Heart left ventricle (tissue), 13 donors: ENCODE data around the gene KCNJ10.

Experiments used
- POLR2A ChIP-seq, 2 donors: fragments of 450-650 bp; IDR thresholded peaks; one replicate each; pipeline ENCODE4 v1.6.1; 2017; ENCODE audit warnings: antibody characterized with exemption in 2 of 2, mild to moderate bottlenecking in 2 of 2, moderate library complexity in 2 of 2
- TF ChIP-seq, protein P1 (sequence below), 12 donors: fragments of 200-600 bp; sonication (generic) in 4 of 12; IDR thresholded peaks; one replicate each; pipeline versions ENCODE4 v1.5.0 to v1.8.0; 2018 to 2022; ENCODE audit warnings: antibody characterized with exemption in 12 of 12, mild to moderate bottlenecking in 5 of 12
- donor health status: ischemic (EF 13 %, LVEDD 7.1; RV severe dilation, severe dysfunction).
- donor health status: DM: no; HTN: yes; CAD: no.
- donor health status: DM: no; HTN: no; CAD: no.
- donor health status: ischemic (EF 25% LVEDD 6.9; RV normal size, moderate dysfunction).
- donor health status: ischemic (EF 25% LVEDD 5.7; RV mildly dilated, moderate dysfunction).
- donor health status: ischemic (EF 35%, LVEDD 5.7; RV mildly dilated, moderate dysfunction).
- donor health status: nonischemic (EF 11% LVEDD 7.7; RV severe dilation, severe dysfunction).
- donor health status: DM: yes; HTN: yes; CAD: no.
- donor health status: PGD.
- donor health status: ischemic (EF 29% LVEDD 5.4; RV normal size, mild dysfunction).
- donor health status: nonischemic (EF 23%, LVEDD 6.1; RV moderate dilation, normal function).

- TF ChIP-seq, protein P1, sequence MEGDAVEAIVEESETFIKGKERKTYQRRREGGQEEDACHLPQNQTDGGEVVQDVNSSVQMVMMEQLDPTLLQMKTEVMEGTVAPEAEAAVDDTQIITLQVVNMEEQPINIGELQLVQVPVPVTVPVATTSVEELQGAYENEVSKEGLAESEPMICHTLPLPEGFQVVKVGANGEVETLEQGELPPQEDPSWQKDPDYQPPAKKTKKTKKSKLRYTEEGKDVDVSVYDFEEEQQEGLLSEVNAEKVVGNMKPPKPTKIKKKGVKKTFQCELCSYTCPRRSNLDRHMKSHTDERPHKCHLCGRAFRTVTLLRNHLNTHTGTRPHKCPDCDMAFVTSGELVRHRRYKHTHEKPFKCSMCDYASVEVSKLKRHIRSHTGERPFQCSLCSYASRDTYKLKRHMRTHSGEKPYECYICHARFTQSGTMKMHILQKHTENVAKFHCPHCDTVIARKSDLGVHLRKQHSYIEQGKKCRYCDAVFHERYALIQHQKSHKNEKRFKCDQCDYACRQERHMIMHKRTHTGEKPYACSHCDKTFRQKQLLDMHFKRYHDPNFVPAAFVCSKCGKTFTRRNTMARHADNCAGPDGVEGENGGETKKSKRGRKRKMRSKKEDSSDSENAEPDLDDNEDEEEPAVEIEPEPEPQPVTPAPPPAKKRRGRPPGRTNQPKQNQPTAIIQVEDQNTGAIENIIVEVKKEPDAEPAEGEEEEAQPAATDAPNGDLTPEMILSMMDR (IDR thresholded peaks at IDR 0.05): no peak
- no peak for TF ChIP-seq POLR2A (IDR thresholded peaks at IDR 0.05)
Measured at GRCh38 chr1:160064164-160064563, 5.8 kb downstream of the KCNJ10 start.
